ENCODE data around the gene ROBO1. TPM values are rescaled to one million over a fixed set of nuclear protein-coding genes. Genes with fewer than 3 reads are reported as not detected.

Gene ROBO1
- total and polyA plus RNA-seq, 2 experiments from 2014 or later: 18.8 to 31.9 TPM

DNA sequence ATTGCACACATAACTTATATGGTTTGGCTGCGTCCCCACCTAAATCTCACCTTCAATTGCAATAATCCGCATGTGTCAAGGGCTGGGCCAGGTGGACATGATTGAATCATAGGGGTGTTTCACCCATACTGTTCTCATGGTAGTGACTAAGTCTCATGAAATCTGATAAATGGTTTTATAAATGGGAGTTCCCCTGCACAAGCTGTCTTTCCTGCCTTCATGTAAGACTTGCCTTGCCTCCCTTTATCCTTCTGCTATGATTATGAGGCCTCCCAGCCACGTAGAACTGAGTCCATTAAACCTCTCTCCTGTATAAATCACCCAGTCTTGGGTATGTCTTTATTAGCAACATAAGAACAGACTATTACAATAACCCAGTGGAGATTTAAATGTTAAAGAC is 653.9 kb downstream of the ROBO1 start:
- in situ Hi-C loops (cut with MboI): no loop called here
- 71 to 72% methylated on average over 3 of the region's 3 CpGs for WGBS, 2 experiments (ENCODE audit: low coverage in 1 of 2, low lambda C conversion rate in 2 of 2, missing lambda C conversion rate in 2 of 2)
- Histone ChIP-seq H3F3A (ENCODE audit: insufficient read depth) (no peaks in the 10 kb centered on the region), H3K36me3 (ENCODE audit: low read depth) (no peaks in the 10 kb centered on the region), H2AFZ (no peak overlapping the region), H3K79me2 (ENCODE audit: insufficient read depth) (no peaks in the 10 kb centered on the region), H3K9me3 (ENCODE audit: low read depth) (no peaks in the 10 kb centered on the region), H3K9me2 (ENCODE audit: insufficient read depth) (no peaks in the 10 kb centered on the region), H3K4me2 (ENCODE audit: unreplicated experiment) (no peak overlapping the region), H3K4me3 (no peak overlapping the region), H3K27me3 (replicated peaks; ENCODE audit: insufficient read depth) (no peaks in the 10 kb centered on the region), H4K20me1 (ENCODE audit: insufficient read depth) (no peaks in the 10 kb centered on the region), H3K4me1 (ENCODE audit: insufficient read depth) (peaks cover 3% of the 10 kb centered on the region; the same call in 1 of the 2 replicates), H3K27ac (no peak overlapping the region), H3K9ac (no peak overlapping the region)
- no peak for DNase-seq
- TF ChIP-seq EZH2 (IDR thresholded peaks at IDR 0.05; ENCODE audit: insufficient read depth, poor library complexity, severe bottlenecking): no peak
- no peak for TF ChIP-seq EZH2phosphoT487 (IDR thresholded peaks at IDR 0.05; ENCODE audit: insufficient read depth, low read depth)

DNA sequence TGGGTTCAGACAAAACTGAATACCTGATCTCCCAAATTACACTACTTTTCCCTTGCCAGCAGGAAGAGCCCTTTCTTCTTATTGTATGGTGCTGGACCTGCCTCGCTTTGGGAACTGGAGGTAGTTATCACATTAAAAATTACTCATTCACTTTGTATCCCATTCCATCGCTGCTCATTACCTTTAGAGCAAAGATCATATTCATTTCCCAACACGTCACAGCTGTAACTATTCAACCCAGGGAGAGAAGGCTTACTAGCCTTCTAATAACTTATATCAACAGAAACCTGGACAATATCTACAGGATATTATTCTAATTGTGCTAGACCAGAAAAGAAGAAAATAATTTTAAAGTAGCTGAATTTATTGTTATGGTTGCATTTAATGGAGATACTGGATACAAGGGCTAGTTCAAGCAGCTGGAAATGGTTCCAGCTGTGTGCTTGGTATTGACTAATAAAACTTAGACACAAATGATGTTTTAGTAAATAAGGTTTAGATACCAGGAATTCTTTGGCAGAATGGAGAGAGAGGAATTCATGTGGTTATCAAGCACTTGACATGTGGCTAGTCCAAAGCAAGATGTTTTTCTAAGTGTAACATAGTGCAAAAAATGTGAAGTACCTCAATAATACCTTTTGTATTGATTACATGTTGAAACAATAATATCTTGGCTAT is 656.3 kb downstream of the ROBO1 start:
- Histone ChIP-seq H3F3A (ENCODE audit: insufficient read depth) (no peaks in the 10 kb centered on the region), H2AFZ (no peak overlapping the region), H3K36me3 (ENCODE audit: low read depth) (no peaks in the 10 kb centered on the region), H3K9ac (no peak overlapping the region), H4K20me1 (ENCODE audit: insufficient read depth) (no peaks in the 10 kb centered on the region), H3K9me2 (ENCODE audit: insufficient read depth) (no peaks in the 10 kb centered on the region), H3K27ac (no peak overlapping the region), H3K9me3 (ENCODE audit: low read depth) (no peaks in the 10 kb centered on the region), H3K4me3 (no peak overlapping the region), H3K4me1 (ENCODE audit: insufficient read depth) (peaks cover 3% of the 10 kb centered on the region; the same call in 1 of the 2 replicates), H3K27me3 (replicated peaks; ENCODE audit: insufficient read depth) (no peaks in the 10 kb centered on the region), H3K4me2 (ENCODE audit: unreplicated experiment) (no peak overlapping the region), H3K79me2 (ENCODE audit: insufficient read depth) (no peaks in the 10 kb centered on the region)
- DNase-seq: peak; percentile 17
- WGBS, 2 experiments (ENCODE audit: low coverage in 1 of 2, low lambda C conversion rate in 2 of 2, missing lambda C conversion rate in 2 of 2): 93 to 95% methylated on average over 3 of the region's 3 CpGs
- TF ChIP-seq EZH2phosphoT487 (IDR thresholded peaks at IDR 0.05; ENCODE audit: insufficient read depth, low read depth): no peak
- no peak for TF ChIP-seq EZH2 (IDR thresholded peaks at IDR 0.05; ENCODE audit: insufficient read depth, poor library complexity, severe bottlenecking)
- in situ Hi-C loops (cut with MboI): no loop called here

DNA sequence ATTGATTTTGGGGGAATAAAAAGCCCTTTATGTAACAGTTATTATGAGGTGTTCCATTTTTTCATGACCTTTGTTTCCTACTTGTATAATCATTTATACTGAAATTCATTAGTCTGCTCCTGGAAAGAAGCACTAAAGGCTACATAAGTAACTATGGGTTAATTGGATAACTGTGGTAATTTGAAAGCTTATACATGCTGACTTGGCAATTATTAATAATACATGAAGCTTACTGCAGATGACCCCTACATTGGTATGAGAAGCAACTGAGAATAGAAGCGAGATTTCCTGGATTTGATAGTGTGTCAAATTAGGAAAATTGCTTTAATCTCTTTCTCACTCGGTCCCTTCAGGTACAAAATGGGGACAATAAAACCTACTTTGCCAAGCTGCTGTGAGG is 658.0 kb downstream of the ROBO1 start:
- no peak overlapping the region for H3K9ac ChIP-seq
- H3K4me3 ChIP-seq: no peak overlapping the region
- no peak overlapping the region for H3K27ac ChIP-seq
- no peak for DNase-seq
- peaks cover 3% of the 10 kb centered on the region; the same call in 1 of the 2 replicates for H3K4me1 ChIP-seq (ENCODE audit: insufficient read depth)
- no peaks in the 10 kb centered on the region for H4K20me1 ChIP-seq (ENCODE audit: insufficient read depth)
- no peak overlapping the region for H3K4me2 ChIP-seq (ENCODE audit: unreplicated experiment)
- no peaks in the 10 kb centered on the region for H3K27me3 ChIP-seq (replicated peaks; ENCODE audit: insufficient read depth)
- no peak overlapping the region for H2AFZ ChIP-seq
- H3F3A ChIP-seq (ENCODE audit: insufficient read depth): no peaks in the 10 kb centered on the region
- no peaks in the 10 kb centered on the region for H3K9me2 ChIP-seq (ENCODE audit: insufficient read depth)
- 86 to 89% methylated on average over 2 of the region's 2 CpGs for WGBS, 2 experiments (ENCODE audit: low coverage in 1 of 2, low lambda C conversion rate in 2 of 2, missing lambda C conversion rate in 2 of 2)
- no peaks in the 10 kb centered on the region for H3K36me3 ChIP-seq (ENCODE audit: low read depth)
- H3K9me3 ChIP-seq (ENCODE audit: low read depth): no peaks in the 10 kb centered on the region
- no peaks in the 10 kb centered on the region for H3K79me2 ChIP-seq (ENCODE audit: insufficient read depth)
- in situ Hi-C loops (cut with MboI): no loop called here
- TF ChIP-seq EZH2phosphoT487 (IDR thresholded peaks at IDR 0.05; ENCODE audit: insufficient read depth, low read depth) (no peak), EZH2 (IDR thresholded peaks at IDR 0.05; ENCODE audit: insufficient read depth, poor library complexity, severe bottlenecking) (no peak)

DNA sequence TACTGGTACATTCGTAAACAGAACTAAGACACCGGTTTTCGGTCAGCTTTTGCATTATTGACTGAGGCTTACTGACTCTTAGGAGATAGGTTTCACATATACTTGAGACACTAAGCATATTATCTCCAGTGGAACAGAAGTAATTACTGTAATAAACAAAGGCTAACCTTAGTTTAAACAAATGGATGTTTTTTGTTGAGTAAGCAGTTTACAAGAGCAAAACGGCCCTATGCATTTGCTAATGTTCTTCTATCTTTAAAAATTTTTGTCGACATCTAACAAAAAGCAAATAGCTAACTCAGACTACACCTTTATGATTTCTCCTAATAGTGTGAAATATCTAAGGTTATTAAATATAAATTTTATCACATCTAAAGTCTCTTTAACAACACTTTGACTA is 664.5 kb downstream of the ROBO1 start:
- Histone ChIP-seq H3K4me3 (no peak overlapping the region), H3K4me1 (ENCODE audit: insufficient read depth) (no peaks in the 10 kb centered on the region), H3K27ac (no peak overlapping the region), H3K9me3 (ENCODE audit: low read depth) (no peaks in the 10 kb centered on the region), H3K27me3 (replicated peaks; ENCODE audit: insufficient read depth) (no peaks in the 10 kb centered on the region), H3K4me2 (ENCODE audit: unreplicated experiment) (no peak overlapping the region), H4K20me1 (ENCODE audit: insufficient read depth) (no peaks in the 10 kb centered on the region), H3K9ac (no peak overlapping the region), H2AFZ (no peak overlapping the region), H3K9me2 (ENCODE audit: insufficient read depth) (no peaks in the 10 kb centered on the region), H3F3A (ENCODE audit: insufficient read depth) (no peaks in the 10 kb centered on the region), H3K79me2 (ENCODE audit: insufficient read depth) (no peaks in the 10 kb centered on the region), H3K36me3 (ENCODE audit: low read depth) (no peaks in the 10 kb centered on the region)
- TF ChIP-seq EZH2phosphoT487 (IDR thresholded peaks at IDR 0.05; ENCODE audit: insufficient read depth, low read depth): no peak
- no peak for TF ChIP-seq EZH2 (IDR thresholded peaks at IDR 0.05; ENCODE audit: insufficient read depth, poor library complexity, severe bottlenecking)
- no peak for DNase-seq
- 94 to 95% methylated on average over 5 of the region's 5 CpGs for WGBS, 2 experiments (ENCODE audit: low coverage in 1 of 2, low lambda C conversion rate in 2 of 2, missing lambda C conversion rate in 2 of 2)
- in situ Hi-C loops (cut with MboI): no loop called here
